ENCODE measurements around the gene HNRNPA3.
"Not testable (repeated sequence)": the region's sequence is repeated elsewhere in the genome, so short reads cannot be mapped to it uniquely, and the experiment has no call there.

Gene HNRNPA3

GRCh38 chr2:177254433-177255226 is 42.0 kb downstream of the HNRNPA3 start:
- no peak for DNase-seq (ENCODE audit: low read depth in 2 of 2)

DNA sequence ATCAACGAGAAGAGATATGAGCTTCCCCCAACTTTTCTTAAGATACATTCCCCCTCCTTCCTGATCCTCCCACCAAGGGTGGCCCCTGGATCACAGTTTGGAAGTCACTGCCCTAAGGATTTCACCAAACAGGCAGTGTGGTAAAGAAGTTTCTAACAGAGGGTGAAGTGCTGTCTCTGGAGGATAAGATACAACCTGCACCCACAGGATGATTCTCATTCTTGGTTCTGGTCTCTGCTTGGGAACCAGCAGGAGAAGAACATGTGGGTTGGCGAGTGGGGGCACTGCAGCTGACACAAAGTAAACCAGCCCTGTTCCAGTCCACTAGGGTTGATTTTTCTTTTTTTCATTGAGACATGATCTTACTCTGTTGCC is 42.6 kb downstream of the HNRNPA3 start:
- no peak for DNase-seq (ENCODE audit: low read depth in 2 of 2)

DNA sequence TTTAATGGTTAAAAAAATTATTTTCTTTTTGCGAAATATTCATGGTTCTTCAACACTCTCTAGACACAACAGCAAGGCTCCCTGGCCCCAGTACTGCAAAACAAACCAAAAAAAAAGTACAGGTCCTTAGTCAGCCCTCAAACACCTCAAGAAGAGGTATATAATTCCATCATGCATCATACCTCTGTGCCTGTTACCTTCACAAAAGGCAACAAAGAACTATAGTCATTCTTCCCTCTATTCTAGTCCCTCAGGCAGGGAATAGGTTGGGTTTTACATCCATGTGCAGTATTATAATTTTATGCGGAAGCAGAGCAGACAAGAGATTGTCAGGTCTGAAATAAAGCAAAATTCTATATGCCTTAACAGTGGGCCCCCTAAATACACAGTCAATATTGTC is 43.4 kb downstream of the HNRNPA3 start:
- DNase-seq (ENCODE audit: low read depth in 2 of 2): no peak

DNA sequence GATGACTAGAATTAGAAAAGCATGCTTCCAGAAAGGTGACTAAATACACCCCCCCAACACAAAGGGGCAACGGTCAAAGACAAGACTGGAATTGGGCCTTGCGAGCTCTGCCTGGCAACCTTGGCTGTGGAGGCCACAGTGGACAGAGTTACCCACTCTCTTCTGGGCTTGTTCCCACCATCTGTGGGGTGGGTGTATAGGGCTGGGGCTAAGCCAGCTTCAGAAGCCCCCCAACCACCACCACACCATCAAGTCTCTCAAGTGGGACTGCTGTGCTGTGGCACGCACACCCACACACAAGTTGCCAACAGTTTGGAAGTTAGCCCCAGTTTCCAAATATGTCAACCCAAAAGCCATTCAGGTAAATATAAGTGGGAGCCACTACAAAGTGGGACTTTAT is 44.1 kb downstream of the HNRNPA3 start:
- no peak for DNase-seq (ENCODE audit: low read depth in 2 of 2)

- DNase-seq (ENCODE audit: low read depth in 2 of 2): no peak
These were observed 44.9 kb downstream of the HNRNPA3 start for GRCh38 chr2:177257471-177257870.

GRCh38 chr2:177258059-177258458 is 45.5 kb downstream of the HNRNPA3 start:
- no peak for DNase-seq (ENCODE audit: low read depth in 2 of 2)

GRCh38 chr2:177260379-177260778 is 47.8 kb downstream of the HNRNPA3 start:
- no peak for DNase-seq (ENCODE audit: low read depth in 2 of 2)

GRCh38 chr2:177261116-177262060 is 48.8 kb downstream of the HNRNPA3 start:
- no peak for DNase-seq (ENCODE audit: low read depth in 2 of 2)

GRCh38 chr2:177262092-177262491 is 49.5 kb downstream of the HNRNPA3 start:
- DNase-seq (ENCODE audit: low read depth in 2 of 2): no peak

GRCh38 chr2:177262958-177263450 is 50.4 kb downstream of the HNRNPA3 start:
- no peak for DNase-seq (ENCODE audit: low read depth in 2 of 2)

- peak; percentile 80 to 87 for DNase-seq (ENCODE audit: low read depth in 2 of 2)
These were observed 51.0 kb downstream of the HNRNPA3 start for GRCh38 chr2:177263451-177264208.

DNA sequence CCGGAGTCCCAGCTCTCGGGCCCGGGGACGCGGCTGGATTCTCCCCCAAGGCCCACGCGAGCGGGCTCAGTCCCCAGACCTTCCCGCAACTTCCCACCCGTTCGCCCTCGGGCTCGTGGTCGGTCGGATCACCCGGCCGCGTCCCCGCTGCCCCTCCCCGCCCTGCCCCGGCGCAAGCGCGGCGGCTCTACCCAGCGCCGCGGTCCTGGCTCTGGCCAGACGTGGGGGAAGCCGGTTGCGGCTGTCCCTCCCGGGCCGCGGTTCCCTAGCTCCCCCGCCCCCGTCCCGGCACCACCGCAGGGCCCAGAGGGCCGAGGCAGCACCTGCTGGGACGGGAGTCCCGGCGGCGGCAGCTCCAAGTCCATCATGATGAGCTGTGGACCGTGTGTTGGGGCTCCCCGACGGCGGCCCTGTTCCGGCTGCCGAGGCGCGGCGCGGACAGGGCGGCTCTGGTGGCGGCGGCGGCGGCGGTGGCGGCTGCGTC is 51.7 kb downstream of the HNRNPA3 start:
- no peak for DNase-seq (ENCODE audit: low read depth in 2 of 2)

DNA sequence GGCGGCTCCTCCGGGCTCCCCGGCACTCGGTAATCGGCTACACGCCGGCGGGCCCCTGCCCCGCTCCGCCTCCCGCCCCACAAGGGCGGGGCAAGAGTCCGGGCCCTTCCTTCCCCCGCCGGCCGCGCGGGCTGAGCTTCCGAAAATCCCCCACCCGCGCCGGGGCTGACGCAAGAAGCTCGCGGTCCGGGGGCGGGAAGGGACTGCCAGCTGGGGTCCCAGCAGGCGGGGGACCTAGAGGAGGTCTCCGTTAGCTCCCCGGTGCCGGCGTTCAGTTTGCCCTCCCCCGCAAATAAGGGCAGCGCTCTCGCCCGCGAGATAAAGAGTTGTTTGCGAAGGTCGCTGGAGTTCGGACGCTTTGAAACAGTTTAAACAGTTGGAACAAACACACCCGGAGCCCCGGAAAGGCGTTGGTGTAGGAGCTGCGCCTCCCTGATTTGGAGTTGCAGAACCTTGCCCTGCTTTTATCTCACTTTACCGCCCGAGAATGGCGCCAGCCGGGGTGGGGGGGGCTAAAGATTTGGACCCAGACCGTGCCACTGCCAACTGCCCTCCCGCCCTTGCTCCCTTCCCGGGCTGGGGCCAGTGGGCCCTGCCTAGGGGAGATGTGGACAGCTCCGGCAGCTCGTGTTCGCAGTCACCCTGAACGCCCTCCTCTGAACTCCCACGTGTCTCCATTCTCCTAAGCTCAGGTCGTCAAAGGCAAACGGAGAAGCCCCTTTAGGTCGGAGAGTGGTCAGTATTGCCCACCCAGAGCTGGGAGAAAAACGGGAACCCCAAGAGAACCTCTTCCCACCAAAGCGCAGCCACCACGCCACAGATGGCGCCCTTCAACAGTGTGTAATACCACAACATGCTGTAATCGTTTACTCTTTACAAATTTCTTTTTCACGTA is 52.3 kb downstream of the HNRNPA3 start, which contains the start of gene NFE2L2:
Gene NFE2L2 (minus strand): TSS at position 35 of the 895 bp plus-strand sequence. CDS start 151 bp downstream, outside the sequence.
- DNase-seq (ENCODE audit: low read depth in 2 of 2): peak; percentile 90 to 91

GRCh38 chr2:177265824-177266817 is 53.5 kb downstream of the HNRNPA3 start:
- DNase-seq (ENCODE audit: low read depth in 2 of 2): no peak

DNA sequence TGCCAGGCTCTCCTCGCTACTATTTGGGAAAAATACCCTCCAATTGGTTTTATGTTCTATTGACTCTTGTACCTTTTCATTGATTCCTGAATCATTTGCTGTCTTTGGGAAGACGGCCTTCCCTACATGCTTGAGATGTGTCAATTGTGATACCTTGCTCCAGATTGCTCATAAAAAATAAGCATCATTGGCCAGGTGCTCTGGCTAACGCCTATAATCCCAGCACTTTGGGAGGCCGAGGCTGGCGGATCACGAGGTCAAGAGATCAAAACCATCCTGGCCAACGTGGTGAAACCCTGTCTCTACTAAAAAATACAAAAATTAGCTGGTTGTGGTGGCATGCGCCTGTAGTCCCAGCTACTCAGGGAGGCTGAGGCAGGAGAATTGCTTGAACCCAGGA is 54.4 kb downstream of the HNRNPA3 start:
- DNase-seq (ENCODE audit: low read depth in 2 of 2): not testable (repeated sequence)

DNA sequence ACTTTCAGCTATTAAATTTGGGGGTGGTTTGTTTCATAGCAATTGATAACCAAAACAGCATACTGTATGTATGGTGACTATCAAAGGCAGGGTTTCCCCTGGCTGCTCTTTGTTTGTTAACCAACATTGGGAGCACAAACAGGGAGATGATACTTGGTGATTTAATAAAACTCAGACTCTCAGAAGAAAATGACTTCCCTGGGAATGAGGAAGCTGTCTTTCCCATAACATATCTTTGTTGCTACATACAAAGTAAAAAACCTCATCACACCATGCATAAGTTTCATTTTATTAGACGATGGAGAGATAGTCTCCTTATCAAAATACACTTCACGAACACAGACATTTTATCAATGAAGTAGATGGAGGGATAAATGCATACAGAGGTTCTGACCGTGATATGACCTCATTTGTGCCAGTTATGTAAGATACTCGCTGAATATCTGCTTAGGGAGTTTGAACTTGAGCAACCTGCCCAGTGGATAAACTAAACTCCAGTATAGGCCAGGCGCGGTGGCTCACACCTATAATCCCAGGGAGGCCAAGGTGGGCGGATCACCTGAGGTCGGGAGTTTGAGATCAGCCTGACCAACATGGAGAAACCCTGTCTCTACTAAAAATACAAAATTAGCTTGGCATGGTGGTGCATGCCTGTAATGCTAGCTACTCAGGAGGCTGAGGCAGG is 55.7 kb downstream of the HNRNPA3 start:
- DNase-seq (ENCODE audit: low read depth in 2 of 2): no peak

DNA sequence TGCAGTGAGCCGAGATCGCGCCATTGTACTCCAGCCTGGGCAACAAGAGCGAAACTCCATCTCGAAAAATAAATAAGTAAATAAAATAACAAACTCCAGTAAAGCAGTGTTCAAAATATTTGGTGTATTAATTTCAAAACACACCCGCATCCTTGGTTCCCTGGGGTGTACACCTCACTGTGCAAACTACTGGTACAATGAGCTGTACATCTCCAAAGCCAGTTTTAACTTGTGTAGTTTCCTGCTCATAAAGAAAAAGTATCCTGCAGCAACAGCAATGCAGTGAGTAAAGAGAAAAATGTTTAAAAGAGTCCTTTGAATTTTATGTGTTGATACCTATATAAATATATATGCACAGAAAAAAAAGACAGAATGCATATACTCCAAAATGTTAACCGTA is 56.3 kb downstream of the HNRNPA3 start:
- no peak for DNase-seq (ENCODE audit: low read depth in 2 of 2)

GRCh38 chr2:177270531-177270930 is 57.9 kb downstream of the HNRNPA3 start:
- no peak for DNase-seq (ENCODE audit: low read depth in 2 of 2)
